ENCODE data around the gene CAMSAP1.

- TF ChIP-seq CTCF (IDR thresholded peaks at IDR 0.05) (no peak), POLR2A (IDR thresholded peaks at IDR 0.05) (no peak)
Measured at GRCh38 chr9:135901031-135901758, 6.2 kb downstream of the CAMSAP1 start.
